ENCODE results near the gene ANKRD55. TPM values are rescaled to one million over a fixed set of nuclear protein-coding genes. Genes with fewer than 3 reads are reported as not detected.
"Not testable (repeated sequence)": the region's sequence is repeated elsewhere in the genome, so short reads cannot be mapped to it uniquely, and the experiment has no call there.

ANKRD55 gene
- total RNA-seq, 2 experiments from 2014 or later: 3.7 to 5.7 TPM

DNA sequence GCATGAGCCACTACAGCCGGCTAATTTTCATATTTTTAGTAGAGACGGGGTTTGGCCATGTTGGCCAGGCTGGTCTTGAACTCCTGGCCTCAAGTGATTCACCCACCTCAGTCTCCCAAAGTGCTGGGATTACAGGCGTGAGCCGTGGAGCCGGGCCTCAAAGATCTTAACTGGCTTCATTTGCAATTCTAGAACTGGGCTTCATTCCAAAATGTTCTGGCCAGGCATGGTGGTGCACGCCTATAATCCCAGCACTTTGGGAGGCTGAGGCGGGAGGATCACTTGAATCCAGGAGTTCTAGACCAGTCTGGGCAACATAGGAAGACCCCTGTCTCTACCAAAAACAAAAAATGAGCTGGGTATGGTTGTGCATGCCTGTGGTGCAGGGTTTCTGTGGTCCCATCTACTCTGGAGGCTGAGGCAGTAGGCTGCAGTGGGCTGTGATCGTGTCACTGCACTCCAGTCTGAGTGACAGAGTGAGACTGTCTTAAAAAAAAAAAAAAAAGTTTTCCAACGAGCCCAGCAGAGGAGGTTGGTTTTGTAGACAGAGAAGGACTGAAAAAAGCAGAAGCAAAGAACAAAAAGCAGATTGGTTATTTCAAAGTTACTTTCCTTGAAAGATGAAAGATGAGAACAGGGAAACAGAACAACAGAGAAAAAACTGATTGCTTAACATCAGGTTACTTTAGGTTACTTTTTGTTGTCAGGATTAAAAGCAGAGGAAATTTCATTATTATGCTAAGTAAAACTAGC is 78.2 kb downstream of the ANKRD55 start:
- ATAC-seq (peak; percentile 38), DNase-seq (peak; percentile 57)
- H3K36me3 Mint-ChIP-seq (ENCODE audit: low read depth): peaks cover 2% of the 10 kb centered on the region
- CTCF ChIA-PET: interaction anchor here (0.9 to 1.2 kb wide), 2 partner anchors 11 to 163 kb away, joined by 3 read pairs; no protein-coding TSS in a partner anchor
- H3K9me3 Mint-ChIP-seq (ENCODE audit: low read depth): no peaks in the 10 kb centered on the region
- POLR2A ChIA-PET: interaction anchor here (0.6 to 0.8 kb wide), 2 partner anchors 36 to 128 kb away, joined by 3 read pairs; no protein-coding TSS in a partner anchor
- H3K4me1 Mint-ChIP-seq: peaks cover 71% of the 10 kb centered on the region
- no peak overlapping the region for H3K4me3 Mint-ChIP-seq
- H3K27me3 Mint-ChIP-seq: no peaks in the 10 kb centered on the region
- intact Hi-C loops (cut with DNase I, micrococcal nuclease): no loop called here
- H3K27ac Mint-ChIP-seq: peak overlapping the region; percentile 70

DNA sequence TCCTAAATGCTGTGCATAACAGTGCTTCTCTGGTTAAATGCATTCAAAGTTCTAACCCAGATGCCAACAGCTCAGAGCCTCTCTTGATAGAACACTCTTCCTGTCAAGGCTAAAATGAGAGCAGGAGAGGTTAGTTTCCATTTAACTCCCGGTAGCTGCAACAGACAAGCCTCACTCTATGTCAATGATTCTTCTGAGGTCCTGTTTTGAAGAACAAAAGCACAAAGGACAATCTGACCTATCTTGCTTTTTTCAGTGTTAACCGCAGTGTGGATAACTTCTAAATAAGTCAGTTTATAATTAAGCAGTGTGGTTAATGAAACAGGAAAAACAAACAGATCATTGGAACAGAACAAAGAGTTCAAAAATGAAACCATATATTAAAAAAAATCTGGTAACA is 80.7 kb downstream of the ANKRD55 start:
- DNase-seq (no peak), ATAC-seq (no peak)
- intact Hi-C loops (cut with DNase I, micrococcal nuclease): no loop called here
- H3K27ac Mint-ChIP-seq: peak overlapping the region; percentile 82
- POLR2A ChIA-PET: interaction anchor here (0.6 kb wide), 1 partner anchor 169 kb away, joined by 4 read pairs; no protein-coding TSS in a partner anchor
- peak overlapping the region; percentile 57 for H3K4me3 Mint-ChIP-seq
- no peaks in the 10 kb centered on the region for H3K27me3 Mint-ChIP-seq
- H3K9me3 Mint-ChIP-seq (ENCODE audit: low read depth): no peaks in the 10 kb centered on the region
- CTCF ChIA-PET: no interaction called here
- peaks cover 2% of the 10 kb centered on the region for H3K36me3 Mint-ChIP-seq (ENCODE audit: low read depth)
- H3K4me1 Mint-ChIP-seq: peaks cover 74% of the 10 kb centered on the region

DNA sequence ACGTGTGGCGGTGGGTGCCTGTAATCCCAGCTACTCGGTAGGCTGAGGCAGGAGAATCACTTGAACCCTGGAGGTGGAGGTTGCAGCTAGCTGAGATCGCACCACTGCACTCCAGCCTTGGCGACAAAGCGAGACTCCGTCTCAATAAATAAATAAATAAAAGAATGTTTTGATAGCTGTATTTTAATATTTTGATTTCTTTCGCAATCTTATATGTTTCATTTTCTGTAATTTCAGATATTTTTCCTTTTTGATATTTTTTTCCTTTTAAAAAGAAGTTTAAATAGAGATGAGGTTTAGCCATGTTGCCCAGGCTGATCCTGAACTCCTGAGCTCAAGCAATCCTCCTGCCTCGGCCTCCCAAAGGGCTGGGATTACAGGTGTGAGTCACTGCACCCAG is 82.4 kb downstream of the ANKRD55 start:
- H3K27ac Mint-ChIP-seq; DNase-seq; ATAC-seq; POLR2A ChIA-PET; H3K4me3 Mint-ChIP-seq; intact Hi-C loops (cut with DNase I, micrococcal nuclease); H3K27me3 Mint-ChIP-seq; H3K36me3 Mint-ChIP-seq (ENCODE audit: low read depth); H3K9me3 Mint-ChIP-seq (ENCODE audit: low read depth): not testable (repeated sequence)
- CTCF ChIA-PET: interaction anchor here (0.6 kb wide), 1 partner anchor 126 kb away, joined by 3 read pairs; no protein-coding TSS in a partner anchor
- peaks cover 69% of the 10 kb centered on the region for H3K4me1 Mint-ChIP-seq

DNA sequence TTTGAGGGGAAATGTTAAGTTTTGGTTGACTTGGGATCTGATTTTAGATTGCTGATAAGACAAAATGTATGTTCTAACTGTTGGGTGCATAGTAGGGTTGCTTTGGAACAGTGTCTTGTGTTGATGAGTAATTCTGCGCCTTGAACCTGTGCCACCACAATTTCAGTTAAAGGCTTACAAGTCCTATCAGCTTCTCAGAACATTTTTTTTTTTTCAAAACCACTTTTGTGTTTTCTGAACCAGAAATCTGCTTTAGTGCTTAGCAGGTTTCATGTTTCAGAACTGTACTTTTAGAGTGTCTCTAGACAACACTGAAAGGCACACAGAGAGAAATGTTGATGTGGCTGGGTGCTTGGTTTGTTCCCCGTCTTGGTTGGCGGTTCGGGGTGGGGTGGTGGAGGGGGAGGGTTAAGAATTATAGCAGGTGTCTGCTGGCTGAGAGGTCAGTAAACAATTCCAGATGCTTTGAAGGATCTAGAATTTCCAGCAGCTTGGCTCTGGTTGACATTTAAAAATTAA is 84.6 kb downstream of the ANKRD55 start:
- peak overlapping the region; percentile 41 for H3K4me3 Mint-ChIP-seq

DNA sequence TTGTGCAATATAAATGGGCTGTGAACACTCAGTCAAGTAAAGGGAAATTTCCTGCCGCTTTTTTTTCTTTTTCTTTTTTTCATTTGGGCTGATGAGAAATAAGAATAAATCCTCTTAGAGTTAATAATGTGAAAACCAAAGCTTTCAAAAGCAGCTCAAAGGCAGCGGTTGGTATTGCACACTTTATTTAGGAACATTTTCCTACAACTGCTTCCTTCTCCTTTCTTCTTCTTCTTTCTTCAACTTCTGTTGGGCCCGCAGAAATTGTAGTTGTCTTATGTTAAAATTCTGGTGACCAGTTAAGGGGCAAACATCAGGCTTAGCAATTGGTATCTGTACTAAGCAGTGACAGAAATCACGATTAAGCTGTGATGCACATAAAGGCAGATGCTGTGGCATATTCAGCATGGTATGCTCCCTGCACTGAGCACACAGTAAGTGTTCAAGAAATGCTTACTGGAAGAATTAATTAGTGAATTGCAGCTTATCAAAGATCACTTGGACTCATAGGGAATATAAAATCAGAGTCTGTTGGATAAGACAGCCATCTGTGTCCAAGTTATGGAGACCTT is 85.4 kb downstream of the ANKRD55 start:
- peaks cover 71% of the 10 kb centered on the region for H3K4me1 Mint-ChIP-seq
- H3K27me3 Mint-ChIP-seq: no peaks in the 10 kb centered on the region
- intact Hi-C loops (cut with DNase I, micrococcal nuclease): loop anchor here (1.0 to 5.0 kb wide), 8 partner anchors 9 to 155 kb away; partner anchors contain the start of gene IL6ST (in 2 of the 2)
- ATAC-seq (peak; percentile 18), DNase-seq (no peak)
- H3K27ac Mint-ChIP-seq: peak overlapping the region; percentile 80
- no peaks in the 10 kb centered on the region for H3K9me3 Mint-ChIP-seq (ENCODE audit: low read depth)
- H3K36me3 Mint-ChIP-seq (ENCODE audit: low read depth): no peaks in the 10 kb centered on the region
- H3K4me3 Mint-ChIP-seq: no peak overlapping the region
- CTCF ChIA-PET: interaction anchor here (0.6 to 2.5 kb wide), 12 partner anchors 9 to 212 kb away, joined by 3 to 14 read pairs (median 4); no protein-coding TSS in a partner anchor
- POLR2A ChIA-PET: interaction anchor here (0.6 to 1.8 kb wide), 6 partner anchors 14 to 282 kb away, joined by 3 to 5 read pairs (median 4); no protein-coding TSS in a partner anchor

More for the DNA sequence above, 84.6 kb downstream of the ANKRD55 start:
- no peaks in the 10 kb centered on the region for H3K36me3 Mint-ChIP-seq (ENCODE audit: low read depth)
- no peaks in the 10 kb centered on the region for H3K9me3 Mint-ChIP-seq (ENCODE audit: low read depth)
- peaks cover 71% of the 10 kb centered on the region for H3K4me1 Mint-ChIP-seq
- ATAC-seq: peak; percentile 82
- no peaks in the 10 kb centered on the region for H3K27me3 Mint-ChIP-seq
- ChIA-PET POLR2A (interaction anchor here (0.6 to 1.8 kb wide), 7 partner anchors 15 to 744 kb away, joined by 3 to 5 read pairs (median 4); no protein-coding TSS in a partner anchor), CTCF (interaction anchor here (0.9 to 2.5 kb wide), 9 partner anchors 8 to 212 kb away, joined by 3 to 14 read pairs (median 5); no protein-coding TSS in a partner anchor)
- intact Hi-C loops (cut with DNase I, micrococcal nuclease): loop anchor here (1.0 to 5.0 kb wide), 8 partner anchors 8 to 156 kb away; partner anchors contain the start of gene IL6ST (in 2 of the 2)
- peak; percentile 76 for DNase-seq
- peak overlapping the region; percentile 80 for H3K27ac Mint-ChIP-seq

DNA sequence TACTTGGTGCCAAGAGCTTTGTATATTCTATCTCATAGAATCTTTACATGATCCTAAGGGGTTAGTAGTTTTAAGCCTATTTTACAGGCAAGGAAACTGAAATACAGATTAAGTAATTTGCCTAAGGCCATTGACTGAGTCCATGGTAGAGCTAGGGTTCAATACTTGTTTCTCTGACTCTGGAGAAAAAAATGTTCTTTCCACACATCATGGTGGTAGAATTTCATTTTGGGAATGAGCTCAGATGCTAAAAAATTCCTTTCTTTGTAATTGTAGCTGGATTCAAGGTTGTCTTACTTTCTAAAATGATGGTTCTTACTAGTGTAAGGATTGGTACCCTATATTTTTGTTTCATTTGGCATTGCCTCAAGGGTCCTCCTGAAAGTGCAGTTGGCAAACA is 86.0 kb downstream of the ANKRD55 start:
- Mint-ChIP-seq H3K27ac (no peak overlapping the region), H3K27me3 (no peaks in the 10 kb centered on the region), H3K4me3 (no peak overlapping the region), H3K9me3 (ENCODE audit: low read depth) (no peaks in the 10 kb centered on the region), H3K36me3 (ENCODE audit: low read depth) (no peaks in the 10 kb centered on the region), H3K4me1 (peaks cover 71% of the 10 kb centered on the region)
- no peak for DNase-seq
- CTCF ChIA-PET: interaction anchor here (1.0 to 2.5 kb wide), 6 partner anchors 11 to 211 kb away, joined by 3 to 14 read pairs (median 10); no protein-coding TSS in a partner anchor
- intact Hi-C loops (cut with DNase I, micrococcal nuclease): loop anchor here (5.0 kb wide), 3 partner anchors 45 to 155 kb away; partner anchors contain the start of gene IL6ST (in 1 of the 2)
- no peak for ATAC-seq
- POLR2A ChIA-PET: interaction anchor here (0.9 to 1.8 kb wide), 2 partner anchors 52 to 58 kb away, joined by 4 to 5 read pairs; no protein-coding TSS in a partner anchor

DNA sequence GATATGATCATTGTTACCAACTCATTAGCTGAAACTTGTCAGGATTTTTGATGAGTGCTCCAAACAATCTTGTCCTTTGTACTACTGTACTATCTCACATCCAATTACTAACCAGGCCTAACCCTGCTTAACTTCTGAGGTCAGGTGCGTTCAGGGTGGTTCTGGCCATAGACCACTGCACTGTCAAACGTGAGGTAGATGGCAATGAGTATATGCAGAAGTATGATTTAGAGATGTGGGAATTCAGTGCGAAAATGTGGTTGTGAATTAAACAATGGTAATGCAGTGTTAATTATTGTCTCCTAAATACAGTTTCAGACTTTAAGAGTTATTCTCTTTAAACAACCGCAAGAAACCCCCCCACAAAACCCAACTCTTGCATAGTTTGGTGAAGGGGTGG is 86.5 kb downstream of the ANKRD55 start:
- DNase-seq (no peak), ATAC-seq (no peak)
- Mint-ChIP-seq H3K4me3 (no peak overlapping the region), H3K36me3 (ENCODE audit: low read depth) (no peaks in the 10 kb centered on the region), H3K9me3 (ENCODE audit: low read depth) (no peaks in the 10 kb centered on the region), H3K27me3 (no peaks in the 10 kb centered on the region), H3K27ac (no peak overlapping the region), H3K4me1 (peaks cover 71% of the 10 kb centered on the region)
- ChIA-PET POLR2A (interaction anchor here (0.9 kb wide), 1 partner anchor 58 kb away, joined by 4 read pairs; no protein-coding TSS in a partner anchor), CTCF (interaction anchor here (1.0 to 2.5 kb wide), 5 partner anchors 11 to 169 kb away, joined by 3 to 14 read pairs (median 10); no protein-coding TSS in a partner anchor)
- intact Hi-C loops (cut with DNase I, micrococcal nuclease): loop anchor here (5.0 kb wide), 3 partner anchors 44 to 154 kb away; partner anchors contain the start of gene IL6ST (in 1 of the 2)

DNA sequence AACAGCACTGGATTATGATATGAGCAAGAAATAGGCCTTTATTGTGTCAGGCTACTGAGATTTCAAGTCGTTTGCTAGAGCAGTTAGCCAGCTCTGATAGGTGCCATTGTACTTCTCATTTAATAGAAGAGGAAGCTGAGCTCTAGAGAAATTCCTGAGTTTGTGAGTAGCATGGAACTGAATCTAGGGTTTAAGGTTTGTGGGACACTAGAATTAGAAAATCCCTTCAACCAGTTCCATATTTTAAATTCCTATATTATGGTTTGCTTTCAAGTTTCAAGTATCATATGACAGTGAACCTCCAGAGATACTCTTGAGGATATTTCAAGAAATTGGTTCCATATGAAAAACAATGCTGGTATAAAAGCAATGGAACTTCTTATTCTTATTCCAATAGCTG is 87.6 kb downstream of the ANKRD55 start:
- Mint-ChIP-seq H3K27me3 (no peaks in the 10 kb centered on the region), H3K4me1 (peaks cover 76% of the 10 kb centered on the region), H3K4me3 (no peak overlapping the region), H3K36me3 (ENCODE audit: low read depth) (no peaks in the 10 kb centered on the region), H3K27ac (no peak overlapping the region), H3K9me3 (ENCODE audit: low read depth) (no peaks in the 10 kb centered on the region)
- DNase-seq: no peak
- POLR2A ChIA-PET: no interaction called here
- CTCF ChIA-PET: interaction anchor here (1.1 to 2.1 kb wide), 7 partner anchors 10 to 209 kb away, joined by 3 to 8 read pairs (median 4); no protein-coding TSS in a partner anchor
- no peak for ATAC-seq
- intact Hi-C loops (cut with DNase I, micrococcal nuclease): loop anchor here (5.0 kb wide), 3 partner anchors 43 to 153 kb away; partner anchors contain the start of gene IL6ST (in 1 of the 2)

DNA sequence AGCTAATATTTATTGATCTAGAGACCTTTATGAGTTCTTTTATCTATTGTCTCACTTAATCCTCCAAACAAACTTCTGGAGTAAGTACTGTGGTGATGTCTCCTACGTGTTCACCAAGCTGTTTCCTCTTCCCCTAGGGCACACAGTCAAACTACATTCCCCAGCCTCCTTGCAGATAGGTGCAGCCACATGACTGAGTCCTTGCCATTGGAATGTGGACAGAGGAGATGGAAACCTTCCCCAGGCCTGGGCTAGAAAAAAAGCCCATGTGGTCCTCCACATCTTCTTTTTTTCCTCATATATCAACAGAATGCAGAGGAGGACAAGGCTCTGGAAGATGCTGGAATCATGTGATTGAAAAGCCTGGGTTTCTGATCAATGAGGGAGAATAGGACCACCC is 88.0 kb downstream of the ANKRD55 start:
- no peak overlapping the region for H3K4me3 Mint-ChIP-seq
- H3K4me1 Mint-ChIP-seq: peaks cover 77% of the 10 kb centered on the region
- ATAC-seq (no peak), DNase-seq (no peak)
- no peaks in the 10 kb centered on the region for H3K36me3 Mint-ChIP-seq (ENCODE audit: low read depth)
- intact Hi-C loops (cut with DNase I, micrococcal nuclease): loop anchor here (5.0 kb wide), 3 partner anchors 43 to 153 kb away; partner anchors contain the start of gene IL6ST (in 1 of the 2)
- POLR2A ChIA-PET: no interaction called here
- H3K27ac Mint-ChIP-seq: peak overlapping the region; percentile 25
- H3K27me3 Mint-ChIP-seq: no peaks in the 10 kb centered on the region
- CTCF ChIA-PET: interaction anchor here (1.1 to 2.1 kb wide), 7 partner anchors 10 to 208 kb away, joined by 3 to 8 read pairs (median 4); no protein-coding TSS in a partner anchor
- H3K9me3 Mint-ChIP-seq (ENCODE audit: low read depth): no peaks in the 10 kb centered on the region

DNA sequence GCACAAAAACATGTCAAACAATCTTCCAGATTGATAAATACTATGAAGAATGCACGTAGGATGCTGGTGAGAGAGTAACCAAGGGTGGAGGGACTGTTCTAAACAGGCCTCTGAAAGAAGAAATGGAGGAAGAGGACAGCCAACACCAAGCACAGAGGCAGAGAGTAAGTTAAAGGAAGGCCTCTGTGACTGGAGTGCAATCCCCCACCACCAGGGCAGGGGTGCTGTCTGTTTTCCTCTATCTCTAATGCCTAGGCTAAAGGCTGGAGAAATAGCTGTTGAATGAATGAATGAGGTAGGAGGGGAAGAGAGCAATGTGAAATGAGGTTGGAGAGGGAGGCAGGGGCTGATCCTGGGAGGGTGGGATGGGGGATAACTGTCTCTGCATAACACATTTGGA is 88.9 kb downstream of the ANKRD55 start:
- intact Hi-C loops (cut with DNase I, micrococcal nuclease): no loop called here
- ChIA-PET CTCF (interaction anchor here (1.1 to 2.1 kb wide), 5 partner anchors 9 to 73 kb away, joined by 3 to 8 read pairs (median 4); no protein-coding TSS in a partner anchor), POLR2A (no interaction called here)
- peaks cover 4% of the 10 kb centered on the region for H3K36me3 Mint-ChIP-seq (ENCODE audit: low read depth)
- H3K27ac Mint-ChIP-seq: peak overlapping the region; percentile 75
- ATAC-seq: no peak
- no peaks in the 10 kb centered on the region for H3K9me3 Mint-ChIP-seq (ENCODE audit: low read depth)
- peaks cover 76% of the 10 kb centered on the region for H3K4me1 Mint-ChIP-seq
- H3K4me3 Mint-ChIP-seq: no peak overlapping the region
- no peak for DNase-seq
- H3K27me3 Mint-ChIP-seq: no peaks in the 10 kb centered on the region

All from activated CD4-positive, alpha-beta T cell treated with anti-CD3 and anti-CD28 coated beads for 36 hours (primary cell).